OCI-LY3 (cell line): ENCODE data around the gene MBOAT7.

Experiments
- CTCF ChIP-seq: fragments of 200-600, 300-600 bp; sonication (generic); IDR thresholded peaks from 2 replicates; pipeline ENCODE4 v1.5.1; 2014; ENCODE audit warnings: antibody characterized with exemption, low read length, low read depth
- EZH2phosphoT487 ChIP-seq: fragments of 200-600 bp; shearing (Covaris generic); IDR thresholded peaks from 2 replicates; pipeline ENCODE4 v1.6.1; 2018; ENCODE audit warnings: antibody characterized with exemption, mixed run types, low read depth

DNA sequence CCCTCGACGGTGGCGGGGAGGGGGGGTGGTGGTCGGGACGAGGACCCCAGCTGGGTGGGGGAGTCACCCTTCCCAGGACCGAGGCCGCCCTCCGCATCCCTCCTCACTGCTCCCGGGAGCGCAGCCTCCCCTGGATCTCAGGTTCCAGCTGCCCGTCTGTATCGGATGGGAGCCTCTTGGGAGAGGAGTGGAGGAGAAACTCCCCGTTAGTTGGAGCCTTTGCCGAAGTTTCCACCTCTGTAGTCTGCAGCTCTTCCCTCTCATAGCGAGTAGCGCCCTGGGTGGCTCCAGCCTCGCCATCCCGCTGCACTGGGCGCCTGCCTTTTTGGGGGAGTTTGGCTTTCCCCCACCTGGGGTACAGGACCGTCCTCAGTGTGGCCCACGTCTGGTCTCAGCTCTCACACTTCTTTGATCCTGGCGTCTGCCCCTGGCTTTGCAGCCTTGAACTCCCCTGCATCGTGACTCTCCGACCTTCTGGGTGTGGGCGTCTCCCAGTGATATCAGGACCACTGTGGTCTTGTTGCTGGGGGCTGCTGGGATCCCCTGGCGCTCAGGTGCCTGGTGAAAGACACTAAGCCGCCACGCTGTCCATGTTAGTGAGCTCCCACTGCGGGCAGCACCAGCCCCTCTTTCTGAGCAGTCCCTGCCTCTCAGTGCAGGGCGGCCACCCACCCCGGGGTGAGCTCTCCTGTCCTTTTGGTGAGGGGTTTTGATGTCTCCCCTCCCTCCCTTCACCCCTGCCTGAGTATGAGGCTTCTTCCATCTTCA lies 50.7 kb downstream of the MBOAT7 start:
- no peak for TF ChIP-seq CTCF
- no peak for TF ChIP-seq EZH2phosphoT487
